Measurements from ENCODE around the gene EEF2K. TPM values are rescaled to one million over a fixed set of nuclear protein-coding genes. Genes with fewer than 3 reads are reported as not detected.

The EEF2K gene
- 13.4 TPM for polyA plus RNA-seq (2012; ENCODE audit: insufficient read length, low read depth)

GRCh38 chr16:22206013-22206841 is at the start of gene EEF2K:
Gene EEF2K (plus strand): TSS chr16:22206278. CDS start chr16:22225730, 19,452 bp downstream.
- TF ChIP-seq FOXP2 (optimal IDR thresholded peaks at IDR 0.05; ENCODE audit: borderline replicate concordance, extremely low read depth, extremely low read length, insufficient read depth) (peak; percentile 67), REST (IDR thresholded peaks at IDR 0.05; ENCODE audit: insufficient read depth in 1 of 2, low read depth in 2 of 2, low read length in 2 of 2) (no peak), POLR2AphosphoS5 (IDR thresholded peaks at IDR 0.05; ENCODE audit: low read depth, low read length) (peak; percentile 84), TAF1 (IDR thresholded peaks at IDR 0.05; ENCODE audit: borderline replicate concordance, insufficient read depth, low read length) (0 out of 2 replicates have a peak, but pooled peaks have one; percentile 42), SIN3A (IDR thresholded peaks at IDR 0.05; ENCODE audit: borderline replicate concordance, insufficient read depth, low read length) (0 out of 2 replicates have a peak, but pooled peaks have one; percentile 22)

DNA sequence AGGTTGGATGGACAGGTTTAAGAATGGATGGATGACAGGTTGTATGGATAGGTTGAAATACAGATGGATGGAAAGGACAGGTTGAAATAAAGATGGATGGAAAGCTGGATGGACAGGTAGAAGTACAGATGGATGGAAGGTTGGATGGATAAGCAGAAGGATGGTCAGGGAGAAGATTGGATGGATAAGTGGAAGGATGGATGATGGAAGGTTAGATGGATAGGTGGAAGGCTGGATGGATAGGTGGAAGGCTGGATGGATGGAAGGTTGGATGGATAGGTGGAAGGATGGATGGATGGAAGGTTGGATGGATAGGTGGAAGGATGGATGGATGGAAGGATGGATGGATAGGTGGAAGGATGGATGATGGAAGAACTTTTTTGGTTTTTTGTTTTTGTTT is 44.7 kb upstream of the EEF2K start:
- TF ChIP-seq FOXP2 (optimal IDR thresholded peaks at IDR 0.05; ENCODE audit: borderline replicate concordance, extremely low read depth, extremely low read length, insufficient read depth) = no peak
- TF ChIP-seq POLR2AphosphoS5 (IDR thresholded peaks at IDR 0.05; ENCODE audit: low read depth, low read length) = no peak
- no peak for TF ChIP-seq TAF1 (IDR thresholded peaks at IDR 0.05; ENCODE audit: borderline replicate concordance, insufficient read depth, low read length)
- TF ChIP-seq SIN3A (IDR thresholded peaks at IDR 0.05; ENCODE audit: borderline replicate concordance, insufficient read depth, low read length) = no peak
- no peak for TF ChIP-seq REST (IDR thresholded peaks at IDR 0.05; ENCODE audit: insufficient read depth in 1 of 2, low read depth in 2 of 2, low read length in 2 of 2)

- no peak for TF ChIP-seq SIN3A (IDR thresholded peaks at IDR 0.05; ENCODE audit: borderline replicate concordance, insufficient read depth, low read length)
- TF ChIP-seq REST (IDR thresholded peaks at IDR 0.05; ENCODE audit: insufficient read depth in 1 of 2, low read depth in 2 of 2, low read length in 2 of 2) = no peak
- no peak for TF ChIP-seq TAF1 (IDR thresholded peaks at IDR 0.05; ENCODE audit: borderline replicate concordance, insufficient read depth, low read length)
- TF ChIP-seq POLR2AphosphoS5 (IDR thresholded peaks at IDR 0.05; ENCODE audit: low read depth, low read length) = no peak
- no peak for TF ChIP-seq FOXP2 (optimal IDR thresholded peaks at IDR 0.05; ENCODE audit: borderline replicate concordance, extremely low read depth, extremely low read length, insufficient read depth)
Observed at GRCh38 chr16:22161999-22162655, 44.0 kb upstream of the EEF2K start, which contains the start of gene SDR42E2. Gene SDR42E2 (plus strand): TSS chr16:22162506. CDS start chr16:22165583, 3,077 bp downstream.

- no peak for TF ChIP-seq SIN3A (IDR thresholded peaks at IDR 0.05; ENCODE audit: borderline replicate concordance, insufficient read depth, low read length)
- no peak for TF ChIP-seq POLR2AphosphoS5 (IDR thresholded peaks at IDR 0.05; ENCODE audit: low read depth, low read length)
- no peak for TF ChIP-seq FOXP2 (optimal IDR thresholded peaks at IDR 0.05; ENCODE audit: borderline replicate concordance, extremely low read depth, extremely low read length, insufficient read depth)
- no peak for TF ChIP-seq REST (IDR thresholded peaks at IDR 0.05; ENCODE audit: insufficient read depth in 1 of 2, low read depth in 2 of 2, low read length in 2 of 2)
- no peak for TF ChIP-seq TAF1 (IDR thresholded peaks at IDR 0.05; ENCODE audit: borderline replicate concordance, insufficient read depth, low read length)
Observed at GRCh38 chr16:22162656-22163009, 43.4 kb upstream of the EEF2K start.
